ENCODE data around the gene NPIPA3. TPM values are rescaled to one million over a fixed set of nuclear protein-coding genes. Genes with fewer than 3 reads are reported as not detected.
"Not testable (repeated sequence)": the region's sequence is repeated elsewhere in the genome, so short reads cannot be mapped to it uniquely, and the experiment has no call there.

NPIPA3 gene
- total and polyA plus RNA-seq, 2 of the 8 experiments (the other 6 are each of a cell fraction or from before 2014, with no cell fraction given), result 0.88 to 10.5 TPM

DNA sequence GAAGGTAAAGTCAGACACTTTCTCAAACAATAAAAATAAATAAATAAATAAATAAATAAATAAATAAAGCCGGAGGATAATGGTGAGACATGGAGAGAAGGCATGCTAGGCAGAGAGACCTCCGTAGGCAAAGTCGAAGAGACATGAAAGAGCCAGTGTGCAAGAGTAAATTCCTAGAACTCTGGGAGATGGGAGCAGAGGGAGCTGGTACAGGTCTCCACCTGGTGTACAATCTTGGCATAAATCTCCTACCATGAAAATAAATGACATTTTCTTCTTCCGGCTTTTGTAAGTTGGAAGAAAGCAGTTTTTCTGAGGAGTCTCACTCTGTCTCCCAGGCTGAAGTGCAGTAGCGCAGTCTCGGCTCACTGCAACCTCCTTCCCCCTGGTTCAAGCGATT, 1.4 kb upstream of the NPIPA3 start:
- CTCF ChIA-PET (ENCODE audit: partially characterized antibody); DNase-seq (ENCODE audit: low read depth in 1 of 2, low spot score in 2 of 2); H3K4me2 ChIP-seq (ENCODE audit: insufficient read depth in 1 of 2, low read depth in 2 of 2, low read length in 2 of 2): not testable (repeated sequence)

DNA sequence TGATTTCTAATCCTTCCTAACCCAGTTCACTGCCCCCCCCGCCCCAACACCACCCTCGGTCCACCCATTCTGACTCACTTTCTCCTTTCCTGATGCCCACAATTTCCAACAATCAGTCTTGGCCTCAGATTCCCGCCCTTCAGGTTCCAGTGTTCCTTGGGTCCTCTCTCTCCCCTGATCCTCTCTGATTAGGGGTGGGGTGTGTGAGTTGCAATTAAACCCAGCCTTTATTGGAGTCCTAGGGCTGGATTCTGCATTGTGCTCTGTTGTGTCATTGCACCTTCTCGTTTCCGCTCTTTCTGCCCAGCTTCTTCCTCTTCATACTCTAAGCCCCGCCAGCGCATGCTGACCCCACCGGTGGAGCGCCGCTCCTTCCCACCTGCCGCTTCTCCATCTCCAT, 539 bp upstream of the NPIPA3 start:
- H3K18ac ChIP-seq (ENCODE audit: extremely low read depth, low read length); H2BK20ac ChIP-seq (ENCODE audit: low read length); H3K27me3 ChIP-seq (replicated peaks in 1 of 4; ENCODE audit: control insufficient read depth in 3 of 4, extremely low read depth in 1 of 4, insufficient read depth in 3 of 4, low read length in 3 of 4); H4K5ac ChIP-seq (ENCODE audit: insufficient read length, low read depth, low read length); H2AFZ ChIP-seq (ENCODE audit: low read length); H3K79me2 ChIP-seq (ENCODE audit: control insufficient read depth in 1 of 2, insufficient read depth in 2 of 2, low read length in 2 of 2); H3K4ac ChIP-seq (replicated peaks; ENCODE audit: insufficient read length, low read depth, low read length); H3K4me1 ChIP-seq (replicated peaks in 1 of 4; ENCODE audit: control insufficient read depth in 3 of 4, insufficient read depth in 4 of 4, low read length in 3 of 4); H3K79me1 ChIP-seq (ENCODE audit: low read depth, low read length); H4K8ac ChIP-seq (ENCODE audit: extremely low read depth, insufficient read depth, low read length); H2BK120ac ChIP-seq (replicated peaks; ENCODE audit: low read depth, low read length); CTCF ChIA-PET (ENCODE audit: partially characterized antibody); H2AK5ac ChIP-seq (ENCODE audit: low read depth, low read length); H3K14ac ChIP-seq (ENCODE audit: insufficient read length); H3K4me3 ChIP-seq (ENCODE audit: extremely low read depth in 1 of 4, insufficient read depth in 2 of 4, low read depth in 3 of 4, low read length in 4 of 4); FAIRE-seq; H3K56ac ChIP-seq (replicated peaks; ENCODE audit: insufficient read length, low read depth, low read length); H3K23ac ChIP-seq (ENCODE audit: insufficient read length); H2BK12ac ChIP-seq (ENCODE audit: low read depth, low read length); H4K20me1 ChIP-seq (replicated peaks in 1 of 2; ENCODE audit: control insufficient read depth in 1 of 2, insufficient read depth in 2 of 2, low read length in 2 of 2); H3K9me3 ChIP-seq (ENCODE audit: insufficient read depth in 2 of 2, low read depth in 1 of 2, low read length in 1 of 2); POLR2A ChIA-PET (ENCODE audit: partially characterized antibody); H4K91ac ChIP-seq (replicated peaks; ENCODE audit: insufficient read length, low read length); DNase-seq (ENCODE audit: low read depth in 1 of 2, low spot score in 2 of 2); H3K23me2 ChIP-seq (ENCODE audit: low read depth, low read length); H2BK15ac ChIP-seq (ENCODE audit: low read length); H3K27ac ChIP-seq (ENCODE audit: low read depth, low read length); H3K4me2 ChIP-seq (ENCODE audit: insufficient read depth in 1 of 2, low read depth in 2 of 2, low read length in 2 of 2); H3K36me3 ChIP-seq (ENCODE audit: control insufficient read depth in 2 of 4, insufficient read depth in 4 of 4, low read length in 3 of 4); H3K9ac ChIP-seq (replicated peaks in 1 of 4; ENCODE audit: extremely low read depth in 1 of 4, low read depth in 3 of 4, low read length in 3 of 4); H2BK5ac ChIP-seq (ENCODE audit: low read depth, low read length): not testable (repeated sequence)
- no CpG with 5 or more reads among the region's 11 CpGs for WGBS, 2 experiments (ENCODE audit: extremely low coverage in 1 of 2, insufficient coverage in 1 of 2, insufficient read length in 1 of 2, insufficient replicate concordance in 2 of 2, low coverage in 1 of 2, low lambda C conversion rate in 2 of 2, missing lambda C conversion rate in 1 of 2)

More for the DNA sequence above, 1.4 kb upstream of the NPIPA3 start:
- H2BK15ac ChIP-seq (ENCODE audit: low read length); H4K5ac ChIP-seq (ENCODE audit: insufficient read length, low read depth, low read length); H3K23me2 ChIP-seq (ENCODE audit: low read depth, low read length); H3K4me3 ChIP-seq (ENCODE audit: extremely low read depth in 1 of 4, insufficient read depth in 2 of 4, low read depth in 3 of 4, low read length in 4 of 4); H3K9ac ChIP-seq (replicated peaks in 1 of 4; ENCODE audit: extremely low read depth in 1 of 4, low read depth in 3 of 4, low read length in 3 of 4); H2AFZ ChIP-seq (ENCODE audit: low read length); H3K27ac ChIP-seq (ENCODE audit: low read depth, low read length); H2BK20ac ChIP-seq (ENCODE audit: low read length); H3K27me3 ChIP-seq (replicated peaks in 1 of 4; ENCODE audit: control insufficient read depth in 3 of 4, extremely low read depth in 1 of 4, insufficient read depth in 3 of 4, low read length in 3 of 4); H3K36me3 ChIP-seq (ENCODE audit: control insufficient read depth in 2 of 4, insufficient read depth in 4 of 4, low read length in 3 of 4); H3K18ac ChIP-seq (ENCODE audit: extremely low read depth, low read length); H3K23ac ChIP-seq (ENCODE audit: insufficient read length); H3K4ac ChIP-seq (replicated peaks; ENCODE audit: insufficient read length, low read depth, low read length); H3K14ac ChIP-seq (ENCODE audit: insufficient read length); H2BK5ac ChIP-seq (ENCODE audit: low read depth, low read length); H3K79me2 ChIP-seq (ENCODE audit: control insufficient read depth in 1 of 2, insufficient read depth in 2 of 2, low read length in 2 of 2); H3K56ac ChIP-seq (replicated peaks; ENCODE audit: insufficient read length, low read depth, low read length); H2BK12ac ChIP-seq (ENCODE audit: low read depth, low read length); H4K8ac ChIP-seq (ENCODE audit: extremely low read depth, insufficient read depth, low read length); H3K9me3 ChIP-seq (ENCODE audit: insufficient read depth in 2 of 2, low read depth in 1 of 2, low read length in 1 of 2); H3K79me1 ChIP-seq (ENCODE audit: low read depth, low read length); FAIRE-seq; H2AK5ac ChIP-seq (ENCODE audit: low read depth, low read length); H4K20me1 ChIP-seq (replicated peaks in 1 of 2; ENCODE audit: control insufficient read depth in 1 of 2, insufficient read depth in 2 of 2, low read length in 2 of 2); H2BK120ac ChIP-seq (replicated peaks; ENCODE audit: low read depth, low read length); H3K4me1 ChIP-seq (replicated peaks in 1 of 4; ENCODE audit: control insufficient read depth in 3 of 4, insufficient read depth in 4 of 4, low read length in 3 of 4); POLR2A ChIA-PET (ENCODE audit: partially characterized antibody); H4K91ac ChIP-seq (replicated peaks; ENCODE audit: insufficient read length, low read length): not testable (repeated sequence)
- 76% methylated on average over 2 of the region's 7 CpGs; no CpG with 5 or more reads in 1 of the 2 experiments for WGBS, 2 experiments (ENCODE audit: extremely low coverage in 1 of 2, insufficient coverage in 1 of 2, insufficient read length in 1 of 2, insufficient replicate concordance in 2 of 2, low coverage in 1 of 2, low lambda C conversion rate in 2 of 2, missing lambda C conversion rate in 1 of 2)

Measured in H1 (cell line).